ENCODE results near the gene KPNA6. TPM values are rescaled to one million over a fixed set of nuclear protein-coding genes. Genes with fewer than 3 reads are reported as not detected.

Gene KPNA6
- total RNA-seq, 1 experiment from 2014 or later, result 114 TPM

DNA sequence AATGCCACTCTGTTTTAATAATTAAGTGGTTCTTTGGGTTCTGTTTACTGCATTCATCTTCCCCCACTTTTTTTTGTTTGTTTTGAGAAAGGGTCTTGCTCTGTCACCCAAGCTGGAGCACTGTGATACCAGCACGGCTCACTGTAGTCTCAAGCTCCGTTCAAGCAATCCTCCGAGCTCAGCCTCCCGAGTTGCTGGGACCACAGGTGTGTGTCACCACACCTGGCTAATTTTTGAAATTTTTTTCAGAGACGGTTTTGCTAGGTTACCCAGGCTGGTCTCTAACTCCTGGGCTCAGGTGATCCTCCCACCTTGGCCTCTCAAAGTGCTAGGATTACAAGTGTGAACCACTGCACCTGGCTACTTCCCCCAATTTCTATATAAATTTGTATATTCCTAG is 29.3 kb downstream of the KPNA6 start:
- no peak overlapping the region for H3K27ac ChIP-seq (ENCODE audit: insufficient read length, low read depth, low read length)
- no peak overlapping the region for H2BK20ac ChIP-seq (ENCODE audit: low read depth, low read length, poor library complexity, severe bottlenecking)
- H3K4me3 Mint-ChIP-seq, result no peak overlapping the region
- peaks cover 0 to 4% (median 0%) of the 10 kb centered on the region in 3 experiments; a peak in 3 of 7 replicates for H3K36me3 Mint-ChIP-seq (ENCODE audit: insufficient read depth in 1 of 3, low read depth in 3 of 3)
- H3K9me3 Mint-ChIP-seq, result no peaks in the 10 kb centered on the region; a peak in 1 of 5 replicates
- no peaks in the 10 kb centered on the region for H4K20me1 ChIP-seq (ENCODE audit: control insufficient read depth, insufficient read depth, insufficient read length)
- TF ChIP-seq, protein P1, sequence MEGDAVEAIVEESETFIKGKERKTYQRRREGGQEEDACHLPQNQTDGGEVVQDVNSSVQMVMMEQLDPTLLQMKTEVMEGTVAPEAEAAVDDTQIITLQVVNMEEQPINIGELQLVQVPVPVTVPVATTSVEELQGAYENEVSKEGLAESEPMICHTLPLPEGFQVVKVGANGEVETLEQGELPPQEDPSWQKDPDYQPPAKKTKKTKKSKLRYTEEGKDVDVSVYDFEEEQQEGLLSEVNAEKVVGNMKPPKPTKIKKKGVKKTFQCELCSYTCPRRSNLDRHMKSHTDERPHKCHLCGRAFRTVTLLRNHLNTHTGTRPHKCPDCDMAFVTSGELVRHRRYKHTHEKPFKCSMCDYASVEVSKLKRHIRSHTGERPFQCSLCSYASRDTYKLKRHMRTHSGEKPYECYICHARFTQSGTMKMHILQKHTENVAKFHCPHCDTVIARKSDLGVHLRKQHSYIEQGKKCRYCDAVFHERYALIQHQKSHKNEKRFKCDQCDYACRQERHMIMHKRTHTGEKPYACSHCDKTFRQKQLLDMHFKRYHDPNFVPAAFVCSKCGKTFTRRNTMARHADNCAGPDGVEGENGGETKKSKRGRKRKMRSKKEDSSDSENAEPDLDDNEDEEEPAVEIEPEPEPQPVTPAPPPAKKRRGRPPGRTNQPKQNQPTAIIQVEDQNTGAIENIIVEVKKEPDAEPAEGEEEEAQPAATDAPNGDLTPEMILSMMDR (conservative IDR thresholded peaks at IDR 0.05), result no peak
- no peak overlapping the region for H4K91ac ChIP-seq (ENCODE audit: insufficient read length, low read depth, low read length)
- H3K18ac ChIP-seq (ENCODE audit: insufficient read length, low read depth, low read length), result no peak overlapping the region
- H4K8ac ChIP-seq (replicated peaks; ENCODE audit: insufficient read length, low read depth, low read length), result no peak overlapping the region
- H3K56ac ChIP-seq (ENCODE audit: insufficient read length, low read depth, low read length), result no peak overlapping the region
- H3T11ph ChIP-seq (ENCODE audit: low read length), result no peak overlapping the region
- no peak overlapping the region for H2AFZ ChIP-seq (ENCODE audit: low read length)
- H2BK12ac ChIP-seq (ENCODE audit: insufficient read length, low read depth, low read length), result no peak overlapping the region
- no peak overlapping the region for H3K4me2 ChIP-seq (ENCODE audit: insufficient read depth, insufficient read length, low read length)
- no peaks in the 10 kb centered on the region for H3K4me1 ChIP-seq (ENCODE audit: insufficient read depth, low read length)
- H3K27me3 ChIP-seq (ENCODE audit: insufficient read depth, low read length), result no peaks in the 10 kb centered on the region
- no peak overlapping the region for H2BK5ac ChIP-seq (ENCODE audit: insufficient read length, low read length)
- H3K23me2 ChIP-seq (ENCODE audit: insufficient read length, low read depth, low read length, poor library complexity, severe bottlenecking), result no peaks in the 10 kb centered on the region
- no peak overlapping the region for H2BK120ac ChIP-seq (ENCODE audit: low read depth, low read length, poor library complexity, severe bottlenecking)
- peaks cover 2% of the 10 kb centered on the region; the same call in 1 of the 2 replicates for H3K79me2 ChIP-seq (ENCODE audit: insufficient read depth, low read length)
- H3K4me1 Mint-ChIP-seq, result peaks cover 0 to 4% of the 10 kb centered on the region in 2 experiments; a peak in 2 of 4 replicates
- H3K23ac ChIP-seq (ENCODE audit: insufficient read length, low read depth, low read length), result no peak overlapping the region
- no peak overlapping the region for H2BK15ac ChIP-seq (ENCODE audit: low read depth, low read length)
- no peak overlapping the region for H4K5ac ChIP-seq (ENCODE audit: insufficient read length, low read depth, low read length)
- no peak overlapping the region for H3K14ac ChIP-seq (ENCODE audit: insufficient read depth, low read length)
- H3K27ac Mint-ChIP-seq, result no peak overlapping the region; a peak in 1 of 7 replicates
- H3K9ac ChIP-seq (ENCODE audit: extremely low read depth, insufficient read length, low read length), result no peak overlapping the region
- DNase-seq, result no peak
- no peaks in the 10 kb centered on the region for H3K9me3 ChIP-seq (ENCODE audit: control insufficient read depth, low read depth, low read length)
- H3K27me3 Mint-ChIP-seq (ENCODE audit: low read depth), result no peaks in the 10 kb centered on the region
- H2AK5ac ChIP-seq (ENCODE audit: insufficient read length, low read length), result no peak overlapping the region
- H3K79me1 ChIP-seq (ENCODE audit: insufficient read depth, low read depth, low read length, poor library complexity, severe bottlenecking), result peaks cover 3% of the 10 kb centered on the region
- H3K4ac ChIP-seq (ENCODE audit: low read depth, low read length), result no peak overlapping the region
- WGBS (ENCODE audit: extremely low coverage, insufficient read length, low lambda C conversion rate), result no CpG with 5 or more reads among the region's 5 CpGs

Data from H9 (cell line).